Naive thymus-derived CD4-positive, alpha-beta T cell (primary cell): ENCODE results near the gene ATP9B. TPM values are rescaled to one million over a fixed set of nuclear protein-coding genes. Genes with fewer than 3 reads are reported as not detected.

Experiments used
- ATAC-seq: fragments of 150-1000 bp; cut with Tn5 transposase; 2 replicates; pipeline ENCODE4 v1.10.0; 2021; ENCODE audit warnings: mild to moderate bottlenecking, moderate library complexity
- CTCF ChIA-PET: fragments of 350-600 bp; sonication (Branson Sonifier 250); formaldehyde crosslinking; loops from one replicate; lab custom pipeline; 2021; ENCODE audit warnings: antibody characterized with exemption; lab: Charles Lee
- POLR2A ChIA-PET: fragments of 350-600 bp; sonication (Branson Sonifier 250); formaldehyde crosslinking; loops from one replicate; lab custom pipeline; 2021; ENCODE audit warnings: antibody characterized with exemption, inconsistent platforms; lab: Charles Lee
- DNase-seq, 9 donors: peaks; one replicate each; pipeline versions ENCODE4 v3.0.0 to v3.0.0-alpha.2; 2020 to 2022; ENCODE audit warnings: mixed read lengths in 1 of 9
- H3K27ac ChIP-seq: one replicate; pipeline ENCODE4 v1.7.0; 2013; ENCODE audit warnings: mild to moderate bottlenecking, low read depth, low read length, moderate library complexity
- H3K27me3 ChIP-seq, 2 donors: one replicate each; pipeline ENCODE4 v1.7.0; 2013; ENCODE audit warnings: low read length in 2 of 2, mild to moderate bottlenecking in 2 of 2, moderate library complexity in 2 of 2; ENCODE audit not compliant: control insufficient read depth in 2 of 2, insufficient read depth in 2 of 2
- H3K36me3 ChIP-seq, 3 experiments: 1 replicate in 2 of 3; 2 replicates in 1 of 3; pipeline ENCODE4 v1.7.0; 2013; ENCODE audit warnings: low read length in 3 of 3, mild to moderate bottlenecking in 3 of 3, moderate library complexity in 1 of 3; ENCODE audit not compliant: insufficient read depth in 3 of 3, control insufficient read depth in 2 of 3
- H3K4me1 ChIP-seq, 2 donors: one replicate each; pipeline ENCODE4 v1.7.0; 2013; ENCODE audit warnings: low read length in 2 of 2, mild to moderate bottlenecking in 2 of 2, moderate library complexity in 1 of 2; ENCODE audit not compliant: control insufficient read depth in 2 of 2, insufficient read depth in 2 of 2
- H3K4me3 ChIP-seq: 2 replicates; pipeline ENCODE4 v1.7.0; 2013; ENCODE audit warnings: mild to moderate bottlenecking, low read length
- H3K9me3 ChIP-seq, 3 experiments: 1 replicate in 2 of 3; 2 replicates in 1 of 3; pipeline ENCODE4 v1.7.0; 2013; ENCODE audit warnings: low read length in 3 of 3; ENCODE audit not compliant: control insufficient read depth in 2 of 3
- H3K27ac Mint-ChIP-seq, 9 donors: one replicate each; pipeline ENCODE4 v1.8.0; 2020 to 2022; ENCODE audit warnings: mixed read lengths in 9 of 9, mild to moderate bottlenecking in 8 of 9, moderate library complexity in 5 of 9, inconsistent platforms in 2 of 9
- H3K27me3 Mint-ChIP-seq, 5 donors: one replicate each; pipeline ENCODE4 v1.8.0; 2021 to 2022; ENCODE audit warnings: mixed read lengths in 5 of 5, mild to moderate bottlenecking in 1 of 5
- H3K36me3 Mint-ChIP-seq, 5 donors: one replicate each; pipeline ENCODE4 v1.8.0; 2020 to 2022; ENCODE audit warnings: mixed read lengths in 5 of 5, mild to moderate bottlenecking in 3 of 5, inconsistent platforms in 1 of 5
- H3K4me1 Mint-ChIP-seq, 7 donors: one replicate each; pipeline ENCODE4 v1.8.0; 2020 to 2022; ENCODE audit warnings: mixed read lengths in 7 of 7, mild to moderate bottlenecking in 3 of 7, inconsistent platforms in 1 of 7
- H3K4me3 Mint-ChIP-seq, 10 donors: one replicate each; pipeline ENCODE4 v1.8.0; 2020 to 2022; ENCODE audit warnings: mild to moderate bottlenecking in 10 of 10, mixed read lengths in 10 of 10, moderate library complexity in 6 of 10, inconsistent platforms in 2 of 10
- H3K9me3 Mint-ChIP-seq, 11 donors: one replicate each; pipeline ENCODE4 v1.8.0; 2020 to 2022; ENCODE audit warnings: mixed read lengths in 11 of 11, mild to moderate bottlenecking in 4 of 11, inconsistent platforms in 1 of 11, moderate library complexity in 1 of 11
- intact Hi-C, 2 donors: fragments of 100-400 bp; cut with micrococcal nuclease; formaldehyde crosslinking; loops; one replicate each; pipeline ENCODE4 v1.15.1; 2023
- polyA plus RNA-seq, 2 donors: library from polyadenylated mRNA; unstranded; fragments of 300-500 nt; fragmentation: Illumina TruSeq; gene quantifications; one replicate each; pipeline ENCODE4 v1.2.3, GENCODE V29; 2021
- total RNA-seq, 6 experiments: library from RNA in 5 of 6; stranded (reverse) in 5 of 6; gene quantifications; 1 replicate in 5 of 6; 2 replicates in 1 of 6; pipeline ENCODE4 v1.2.3 and lab custom pipeline; 2021 to 2026

ATP9B gene
- total and polyA plus RNA-seq, 7 experiments from 2014 or later, result 21.3 to 90.5 (median 79.4) TPM

GRCh38 chr18:79426376-79427300, 357.4 kb downstream of the ATP9B start:
- ATAC-seq, result no peak
- no peak overlapping the region for H3K4me3 ChIP-seq
- H3K9me3 ChIP-seq, result no peaks in the 10 kb centered on the region
- H3K4me1 ChIP-seq, result peaks cover 0 to 4% of the 10 kb centered on the region in 2 donors
- peaks cover 18 to 54% (median 40%) of the 10 kb centered on the region in 7 donors for H3K4me1 Mint-ChIP-seq
- ChIA-PET POLR2A (no interaction called here), CTCF (interaction anchor here (0.6 kb wide), 1 partner anchor 110 kb away, joined by 3 read pairs; no protein-coding TSS in a partner anchor)
- H3K36me3 ChIP-seq, result peaks cover 0 to 44% (median 3%) of the 10 kb centered on the region in 3 experiments
- no peak for DNase-seq
- peaks cover 9 to 17% (median 12%) of the 10 kb centered on the region in 5 donors for H3K36me3 Mint-ChIP-seq
- H3K27me3 ChIP-seq, result no peaks in the 10 kb centered on the region
- intact Hi-C loops, result no loop called here
- peaks cover 0 to 8% (median 0%) of the 10 kb centered on the region in 11 donors for H3K9me3 Mint-ChIP-seq
- H3K4me3 Mint-ChIP-seq, result peak overlapping the region in 1 of 10 donors; percentile 25
- no peaks in the 10 kb centered on the region for H3K27me3 Mint-ChIP-seq
- H3K27ac ChIP-seq, result no peak overlapping the region
- H3K27ac Mint-ChIP-seq, result peak overlapping the region in 1 of 9 donors; percentile 59

GRCh38 chr18:79427368-79428225, 358.4 kb downstream of the ATP9B start:
- CTCF ChIA-PET, result interaction anchor here (0.6 kb wide), 1 partner anchor 109 kb away, joined by 3 read pairs; no protein-coding TSS in a partner anchor
- POLR2A ChIA-PET, result no interaction called here
- no peak for DNase-seq
- intact Hi-C loops, result no loop called here
- Mint-ChIP-seq H3K27me3 (no peaks in the 10 kb centered on the region), H3K4me3 (no peak overlapping the region), H3K27ac (peak overlapping the region in 5 of 9 donors; percentile 54 to 85 (median 59)), H3K9me3 (peaks cover 0 to 8% (median 0%) of the 10 kb centered on the region in 11 donors), H3K4me1 (peaks cover 18 to 50% (median 36%) of the 10 kb centered on the region in 7 donors), H3K36me3 (peaks cover 9 to 13% (median 11%) of the 10 kb centered on the region in 5 donors)
- Histone ChIP-seq H3K9me3 (no peaks in the 10 kb centered on the region), H3K27ac (no peak overlapping the region), H3K4me1 (peaks cover 0 to 4% of the 10 kb centered on the region in 2 donors), H3K27me3 (no peaks in the 10 kb centered on the region), H3K4me3 (no peak overlapping the region), H3K36me3 (peaks cover 0 to 42% (median 0%) of the 10 kb centered on the region in 3 experiments)
- ATAC-seq, result no peak

Other genes with a start within 250 kb of the ATP9B start
- gene SALL3, start 89.6 kb upstream of the ATP9B start, total RNA-seq, result not detected
- gene SALL3, start 89.6 kb upstream of the ATP9B start, polyA plus RNA-seq, result not detected